ENCODE data around the gene ZBTB33.

ZBTB33 gene

GRCh38 chrX:120274958-120275357 lies 24.3 kb downstream of the ZBTB33 start:
- WGBS, 2 donors (ENCODE audit: extremely low coverage in 2 of 2, insufficient read length in 2 of 2, insufficient replicate concordance in 1 of 2) = no CpG with 5 or more reads among the region's 2 CpGs
- no peak overlapping the region for H2BK15ac ChIP-seq (ENCODE audit: low read length)
- H3K4me2 ChIP-seq (ENCODE audit: insufficient read depth, low read length, poor library complexity, severe bottlenecking) = no peak overlapping the region
- H2AFZ ChIP-seq (ENCODE audit: low read length) = no peak overlapping the region
- no peak overlapping the region for H2AK5ac ChIP-seq (ENCODE audit: low read depth, low read length)
- no peak overlapping the region for H4K91ac ChIP-seq (ENCODE audit: low read depth, low read length, poor library complexity)
- no peaks in the 10 kb centered on the region for H3K9me3 ChIP-seq (replicated peaks in 1 of 2; ENCODE audit: control insufficient read depth in 2 of 2, insufficient read depth in 1 of 2, low read depth in 1 of 2, low read length in 2 of 2)
- H2BK5ac ChIP-seq (ENCODE audit: low read length) = no peak overlapping the region
- H3K4me1 ChIP-seq (ENCODE audit: control insufficient read depth in 2 of 2, insufficient read depth in 1 of 2, low read depth in 1 of 2, low read length in 2 of 2) = peaks cover 3 to 5% of the 10 kb centered on the region in 2 donors
- no peaks in the 10 kb centered on the region for H3K79me1 ChIP-seq (ENCODE audit: low read depth, low read length)
- no peak overlapping the region for H3K18ac ChIP-seq (ENCODE audit: low read length)
- H3K4ac ChIP-seq (ENCODE audit: low read length) = no peak overlapping the region
- H3K4me3 ChIP-seq (ENCODE audit: low read length in 2 of 2) = no peak overlapping the region
- peaks cover 0 to 9% (median 0%) of the 10 kb centered on the region in 3 experiments for H3K27me3 ChIP-seq (ENCODE audit: control insufficient read depth in 3 of 3, insufficient read depth in 3 of 3, low read depth in 1 of 3, low read length in 3 of 3)
- H2BK120ac ChIP-seq (ENCODE audit: low read depth, low read length) = no peak overlapping the region
- DNase-seq (ENCODE audit: low spot score) = no peak
- H4K8ac ChIP-seq (ENCODE audit: low read depth, low read length) = no peak overlapping the region
- H2BK12ac ChIP-seq (ENCODE audit: low read length) = no peak overlapping the region
- no peak overlapping the region for H3K27ac ChIP-seq (replicated peaks; ENCODE audit: low read length)
- no peak overlapping the region for H3K9ac ChIP-seq (ENCODE audit: low read depth, low read length, poor library complexity)
- H3K23ac ChIP-seq (ENCODE audit: low read depth, low read length, poor library complexity) = no peak overlapping the region
- no peak overlapping the region for H3K14ac ChIP-seq (ENCODE audit: low read length)
- H3K36me3 ChIP-seq (replicated peaks in 1 of 2; ENCODE audit: control insufficient read depth in 2 of 2, insufficient read depth in 2 of 2, low read length in 2 of 2) = no peaks in the 10 kb centered on the region

GRCh38 chrX:120281021-120281624 lies 30.5 kb downstream of the ZBTB33 start:
- no peaks in the 10 kb centered on the region for H3K79me1 ChIP-seq (ENCODE audit: low read depth, low read length)
- H3K36me3 ChIP-seq (replicated peaks in 1 of 2; ENCODE audit: control insufficient read depth in 2 of 2, insufficient read depth in 2 of 2, low read length in 2 of 2) = no peaks in the 10 kb centered on the region
- WGBS, 2 donors (ENCODE audit: extremely low coverage in 2 of 2, insufficient read length in 2 of 2, insufficient replicate concordance in 1 of 2) = no CpG with 5 or more reads among the region's 10 CpGs

DNA sequence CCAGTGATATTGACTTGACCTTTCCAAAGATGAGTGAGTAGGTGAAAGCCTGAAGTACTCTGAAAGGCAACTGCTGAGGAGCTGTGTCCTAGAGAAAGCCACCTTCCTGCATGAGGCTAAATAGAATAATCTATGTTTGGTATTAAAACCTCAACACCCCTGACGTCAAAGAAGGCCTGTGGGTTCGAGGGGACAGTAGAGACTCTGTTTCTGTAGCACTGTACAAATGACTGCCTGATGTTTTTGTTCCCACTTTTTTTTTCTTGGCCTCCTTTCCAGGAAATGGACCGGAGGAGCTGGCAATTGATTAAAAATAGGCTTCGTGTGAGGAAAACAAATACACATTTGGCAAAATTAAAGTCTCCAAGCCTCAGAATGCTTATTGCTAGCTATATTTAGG lies 31.1 kb downstream of the ZBTB33 start:
- Histone ChIP-seq H3K9me3 (replicated peaks in 1 of 2; ENCODE audit: control insufficient read depth in 2 of 2, insufficient read depth in 1 of 2, low read depth in 1 of 2, low read length in 2 of 2) (no peaks in the 10 kb centered on the region), H2AK5ac (ENCODE audit: low read depth, low read length) (no peak overlapping the region), H3K79me1 (ENCODE audit: low read depth, low read length) (no peaks in the 10 kb centered on the region), H3K4me1 (ENCODE audit: control insufficient read depth in 2 of 2, insufficient read depth in 1 of 2, low read depth in 1 of 2, low read length in 2 of 2) (peaks cover 0 to 2% of the 10 kb centered on the region in 2 donors), H3K23ac (ENCODE audit: low read depth, low read length, poor library complexity) (no peak overlapping the region), H2BK15ac (ENCODE audit: low read length) (no peak overlapping the region), H3K36me3 (replicated peaks in 1 of 2; ENCODE audit: control insufficient read depth in 2 of 2, insufficient read depth in 2 of 2, low read length in 2 of 2) (no peaks in the 10 kb centered on the region), H2AFZ (ENCODE audit: low read length) (no peak overlapping the region), H2BK120ac (ENCODE audit: low read depth, low read length) (no peak overlapping the region), H2BK5ac (ENCODE audit: low read length) (no peak overlapping the region), H4K91ac (ENCODE audit: low read depth, low read length, poor library complexity) (no peak overlapping the region), H3K27ac (replicated peaks; ENCODE audit: low read length) (no peak overlapping the region), H3K9ac (ENCODE audit: low read depth, low read length, poor library complexity) (no peak overlapping the region), H3K4me2 (ENCODE audit: insufficient read depth, low read length, poor library complexity, severe bottlenecking) (no peak overlapping the region), H3K4ac (ENCODE audit: low read length) (no peak overlapping the region), H3K27me3 (ENCODE audit: control insufficient read depth in 3 of 3, insufficient read depth in 3 of 3, low read depth in 1 of 3, low read length in 3 of 3) (peaks cover 0 to 51% (median 0%) of the 10 kb centered on the region in 3 experiments), H4K8ac (ENCODE audit: low read depth, low read length) (no peak overlapping the region), H3K18ac (ENCODE audit: low read length) (no peak overlapping the region), H3K4me3 (ENCODE audit: low read length in 2 of 2) (no peak overlapping the region), H2BK12ac (ENCODE audit: low read length) (no peak overlapping the region), H3K14ac (ENCODE audit: low read length) (no peak overlapping the region)
- DNase-seq (ENCODE audit: low spot score) = no peak
- no CpG with 5 or more reads among the region's 4 CpGs for WGBS, 2 donors (ENCODE audit: extremely low coverage in 2 of 2, insufficient read length in 2 of 2, insufficient replicate concordance in 1 of 2)

More at GRCh38 chrX:120281021-120281624, 30.5 kb downstream of the ZBTB33 start:
- H2AFZ ChIP-seq (ENCODE audit: low read length) = no peak overlapping the region
- H3K27ac ChIP-seq (replicated peaks; ENCODE audit: low read length) = no peak overlapping the region
- H3K4me3 ChIP-seq (ENCODE audit: low read length in 2 of 2) = no peak overlapping the region
- H2BK120ac ChIP-seq (ENCODE audit: low read depth, low read length) = no peak overlapping the region
- H2BK12ac ChIP-seq (ENCODE audit: low read length) = no peak overlapping the region
- H3K4ac ChIP-seq (ENCODE audit: low read length) = no peak overlapping the region
- H3K14ac ChIP-seq (ENCODE audit: low read length) = no peak overlapping the region
- H3K23ac ChIP-seq (ENCODE audit: low read depth, low read length, poor library complexity) = no peak overlapping the region
- H2BK5ac ChIP-seq (ENCODE audit: low read length) = no peak overlapping the region
- peaks cover 0 to 50% (median 0%) of the 10 kb centered on the region in 3 experiments for H3K27me3 ChIP-seq (ENCODE audit: control insufficient read depth in 3 of 3, insufficient read depth in 3 of 3, low read depth in 1 of 3, low read length in 3 of 3)
- H3K4me2 ChIP-seq (ENCODE audit: insufficient read depth, low read length, poor library complexity, severe bottlenecking) = no peak overlapping the region
- no peak overlapping the region for H3K9ac ChIP-seq (ENCODE audit: low read depth, low read length, poor library complexity)
- H3K4me1 ChIP-seq (ENCODE audit: control insufficient read depth in 2 of 2, insufficient read depth in 1 of 2, low read depth in 1 of 2, low read length in 2 of 2) = no peaks in the 10 kb centered on the region
- H3K18ac ChIP-seq (ENCODE audit: low read length) = no peak overlapping the region
- H4K8ac ChIP-seq (ENCODE audit: low read depth, low read length) = no peak overlapping the region
- H4K91ac ChIP-seq (ENCODE audit: low read depth, low read length, poor library complexity) = no peak overlapping the region
- no peak for DNase-seq (ENCODE audit: low spot score)
- H2BK15ac ChIP-seq (ENCODE audit: low read length) = no peak overlapping the region
- H2AK5ac ChIP-seq (ENCODE audit: low read depth, low read length) = no peak overlapping the region
- H3K9me3 ChIP-seq (replicated peaks in 1 of 2; ENCODE audit: control insufficient read depth in 2 of 2, insufficient read depth in 1 of 2, low read depth in 1 of 2, low read length in 2 of 2) = no peaks in the 10 kb centered on the region

DNA sequence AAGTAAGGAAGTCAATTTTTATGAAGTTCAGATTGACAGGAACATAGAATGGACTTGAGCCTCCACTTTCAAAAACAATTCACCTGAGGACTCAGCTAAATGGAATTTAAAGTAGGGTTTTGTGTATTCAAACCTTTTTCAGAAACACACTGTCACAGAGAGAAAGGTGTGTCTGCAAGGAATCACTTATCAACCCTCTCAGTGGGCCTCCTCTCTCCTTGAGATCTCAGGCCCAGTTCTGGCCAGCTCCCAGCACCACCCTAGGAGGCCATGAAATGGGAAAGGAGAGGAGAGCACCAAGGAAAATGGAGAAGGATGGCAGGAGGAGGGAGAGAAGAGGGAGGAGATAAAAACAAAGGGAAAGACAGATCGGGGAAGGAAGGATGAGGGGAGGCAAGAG lies 32.1 kb downstream of the ZBTB33 start:
- Histone ChIP-seq H2BK12ac (ENCODE audit: low read length) (no peak overlapping the region), H2AFZ (ENCODE audit: low read length) (no peak overlapping the region), H3K4me3 (ENCODE audit: low read length in 2 of 2) (no peak overlapping the region)

More for the DNA sequence above, 32.1 kb downstream of the ZBTB33 start:
- Histone ChIP-seq H2BK120ac (ENCODE audit: low read depth, low read length) (no peak overlapping the region), H3K79me1 (ENCODE audit: low read depth, low read length) (no peaks in the 10 kb centered on the region), H2BK5ac (ENCODE audit: low read length) (no peak overlapping the region), H3K4ac (ENCODE audit: low read length) (no peak overlapping the region), H3K4me1 (ENCODE audit: control insufficient read depth in 2 of 2, insufficient read depth in 1 of 2, low read depth in 1 of 2, low read length in 2 of 2) (peaks cover 0 to 4% of the 10 kb centered on the region in 2 donors), H3K9ac (ENCODE audit: low read depth, low read length, poor library complexity) (no peak overlapping the region), H3K9me3 (replicated peaks in 1 of 2; ENCODE audit: control insufficient read depth in 2 of 2, insufficient read depth in 1 of 2, low read depth in 1 of 2, low read length in 2 of 2) (no peaks in the 10 kb centered on the region), H3K36me3 (replicated peaks in 1 of 2; ENCODE audit: control insufficient read depth in 2 of 2, insufficient read depth in 2 of 2, low read length in 2 of 2) (no peaks in the 10 kb centered on the region), H3K18ac (ENCODE audit: low read length) (no peak overlapping the region), H3K23ac (ENCODE audit: low read depth, low read length, poor library complexity) (no peak overlapping the region), H3K4me2 (ENCODE audit: insufficient read depth, low read length, poor library complexity, severe bottlenecking) (no peak overlapping the region), H2AK5ac (ENCODE audit: low read depth, low read length) (no peak overlapping the region), H3K27ac (replicated peaks; ENCODE audit: low read length) (no peak overlapping the region), H4K91ac (ENCODE audit: low read depth, low read length, poor library complexity) (no peak overlapping the region), H3K27me3 (ENCODE audit: control insufficient read depth in 3 of 3, insufficient read depth in 3 of 3, low read depth in 1 of 3, low read length in 3 of 3) (peaks cover 0 to 50% (median 0%) of the 10 kb centered on the region in 3 experiments), H3K14ac (ENCODE audit: low read length) (no peak overlapping the region), H4K8ac (ENCODE audit: low read depth, low read length) (no peak overlapping the region), H2BK15ac (ENCODE audit: low read length) (no peak overlapping the region)
- no CpG with 5 or more reads among the region's 1 CpG for WGBS, 2 donors (ENCODE audit: extremely low coverage in 2 of 2, insufficient read length in 2 of 2, insufficient replicate concordance in 1 of 2)
- DNase-seq (ENCODE audit: low spot score) = no peak
